NCI-H2171 treated with DMSO at 0.1 percent for 48 hours (cell line): ENCODE data around the gene UBE2D3.
"Not testable (repeated sequence)": the region's sequence is repeated elsewhere in the genome, so short reads cannot be mapped to it uniquely, and the experiment has no call there.

Experiments used
- DNase-seq: peaks from one replicate; lab custom pipeline; 2025; lab: John Stamatoyannopoulos, UW

UBE2D3 gene

GRCh38 chr4:102826890-102827673 lies at the start of gene UBE2D3:
Gene UBE2D3, minus strand, starts transcription at chr4:102827551. Its CDS starts 1,043 bp downstream, at chr4:102826508.
- peak; percentile 86 for DNase-seq

GRCh38 chr4:102871772-102872171 lies 44.4 kb upstream of the UBE2D3 start:
- DNase-seq: no peak

- no peak for DNase-seq
Observed at GRCh38 chr4:102869569-102870197, 42.3 kb upstream of the UBE2D3 start.

- DNase-seq: peak; percentile 83
Observed at GRCh38 chr4:102868781-102869568, 41.6 kb upstream of the UBE2D3 start, which contains the start of gene CISD2. Gene CISD2, plus strand, starts transcription at chr4:102868992. Its CDS starts 93 bp downstream, at chr4:102869085.

- no peak for DNase-seq
Observed at GRCh38 chr4:102868153-102868780, 40.9 kb upstream of the UBE2D3 start.

GRCh38 chr4:102867278-102868152 lies 40.2 kb upstream of the UBE2D3 start:
- no peak for DNase-seq

- not testable (repeated sequence) for DNase-seq
Observed at GRCh38 chr4:102865327-102865726, 38.0 kb upstream of the UBE2D3 start.

GRCh38 chr4:102862747-102863146 lies 35.4 kb upstream of the UBE2D3 start:
- no peak for DNase-seq

GRCh38 chr4:102862016-102862415 lies 34.7 kb upstream of the UBE2D3 start:
- no peak for DNase-seq

GRCh38 chr4:102860611-102861324 lies 33.4 kb upstream of the UBE2D3 start:
- no peak for DNase-seq

GRCh38 chr4:102858828-102859464 lies 31.6 kb upstream of the UBE2D3 start:
- no peak for DNase-seq

GRCh38 chr4:102850370-102850769 lies 23.0 kb upstream of the UBE2D3 start:
- DNase-seq: no peak

GRCh38 chr4:102849579-102850104 lies 22.3 kb upstream of the UBE2D3 start:
- DNase-seq: no peak

- DNase-seq: no peak
Observed at GRCh38 chr4:102847687-102848086, 20.3 kb upstream of the UBE2D3 start.

GRCh38 chr4:102843938-102844337 lies 16.6 kb upstream of the UBE2D3 start:
- DNase-seq: no peak

GRCh38 chr4:102843273-102843672 lies 15.9 kb upstream of the UBE2D3 start:
- no peak for DNase-seq

- no peak for DNase-seq
Observed at GRCh38 chr4:102842367-102842766, 15.0 kb upstream of the UBE2D3 start.

GRCh38 chr4:102836596-102836995 lies 9.2 kb upstream of the UBE2D3 start:
- no peak for DNase-seq

- no peak for DNase-seq
Observed at GRCh38 chr4:102832667-102833066, 5.3 kb upstream of the UBE2D3 start.

GRCh38 chr4:102832105-102832504 lies 4.8 kb upstream of the UBE2D3 start:
- no peak for DNase-seq
